Left lobe of liver (tissue), 2 donors: Measurements from ENCODE around the gene TNIP1. TPM values are rescaled to one million over a fixed set of nuclear protein-coding genes. Genes with fewer than 3 reads are reported as not detected.

Source experiments
- ATAC-seq: fragments of 200-7000 bp; cut with Tn5 transposase; one replicate; pipeline ENCODE4 v1.9.1; 2020; ENCODE audit warnings: mild to moderate bottlenecking, moderate library complexity
- DNase-seq: peaks from one replicate; pipeline ENCODE4 v3.0.0-alpha.2; 2020; ENCODE audit warnings: low spot score
- total RNA-seq: library from RNA; stranded (reverse); gene quantifications from one replicate; pipeline ENCODE4 v1.2.1, GENCODE V29; 2021
- donor health status: DM: no; HTN: no; CAD: no; lungs with moderate emphysema.
- donor health status: DM: no; HTN: yes; CAD: no.

Gene TNIP1
- total RNA-seq, 1 donor from 2014 or later: 74.5 TPM

GRCh38 chr5:151067632-151068432 is 13.0 kb downstream of the TNIP1 start:
- no peak for DNase-seq
- ATAC-seq: no peak

GRCh38 chr5:151066920-151067319 is 13.9 kb downstream of the TNIP1 start:
- DNase-seq (no peak), ATAC-seq (no peak)

DNA sequence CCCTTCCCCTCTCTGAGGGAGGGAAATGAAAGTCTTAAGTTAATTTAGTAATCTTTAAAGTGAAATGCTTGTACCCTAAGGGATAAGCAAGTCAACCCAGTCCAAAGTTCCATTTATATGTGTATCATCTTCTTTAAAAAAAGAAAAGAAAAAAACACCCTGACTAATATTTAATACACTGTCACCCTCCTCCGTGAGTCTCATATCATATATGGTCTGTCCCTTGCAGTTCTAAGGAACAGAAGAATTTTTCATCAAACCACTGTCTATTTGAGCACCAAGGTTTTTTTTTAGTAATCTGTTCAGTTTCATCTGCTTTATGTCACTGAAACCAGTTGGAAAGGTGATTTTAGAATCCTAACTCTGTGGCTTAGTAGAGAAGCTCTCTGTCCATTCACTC is 15.2 kb downstream of the TNIP1 start:
- no peak for ATAC-seq
- DNase-seq: no peak

DNA sequence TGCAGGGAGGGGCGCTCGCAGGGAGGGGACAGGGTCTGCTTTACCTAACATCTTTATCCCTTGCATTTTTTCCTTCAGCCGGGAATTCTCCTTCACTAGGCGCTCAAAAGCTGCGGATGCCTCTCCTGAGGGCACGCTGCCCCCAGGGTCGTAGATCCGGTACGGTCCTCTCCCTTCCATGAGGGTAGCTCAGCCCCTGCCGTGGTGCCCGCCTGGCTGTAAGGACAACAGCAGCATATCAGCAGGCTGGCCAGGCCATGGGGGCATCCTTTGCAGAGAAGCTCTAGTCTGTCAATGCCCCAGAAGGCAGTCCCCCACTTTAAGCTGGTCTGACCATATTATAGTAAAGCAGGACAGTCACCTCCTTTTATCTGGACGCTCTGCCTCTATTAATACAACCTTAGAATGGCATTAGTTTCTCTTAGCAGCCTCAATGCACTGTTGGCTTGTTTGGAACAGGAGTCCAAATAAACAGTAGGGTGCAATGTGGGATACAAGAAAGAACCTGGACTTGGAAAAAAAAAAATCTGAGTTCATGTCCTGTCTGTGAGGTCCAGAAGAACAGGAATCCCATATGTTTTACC is 15.8 kb downstream of the TNIP1 start:
- ATAC-seq (no peak), DNase-seq (no peak)

- DNase-seq (no peak), ATAC-seq (no peak)
Observed at GRCh38 chr5:151063142-151063989, 17.5 kb downstream of the TNIP1 start.

DNA sequence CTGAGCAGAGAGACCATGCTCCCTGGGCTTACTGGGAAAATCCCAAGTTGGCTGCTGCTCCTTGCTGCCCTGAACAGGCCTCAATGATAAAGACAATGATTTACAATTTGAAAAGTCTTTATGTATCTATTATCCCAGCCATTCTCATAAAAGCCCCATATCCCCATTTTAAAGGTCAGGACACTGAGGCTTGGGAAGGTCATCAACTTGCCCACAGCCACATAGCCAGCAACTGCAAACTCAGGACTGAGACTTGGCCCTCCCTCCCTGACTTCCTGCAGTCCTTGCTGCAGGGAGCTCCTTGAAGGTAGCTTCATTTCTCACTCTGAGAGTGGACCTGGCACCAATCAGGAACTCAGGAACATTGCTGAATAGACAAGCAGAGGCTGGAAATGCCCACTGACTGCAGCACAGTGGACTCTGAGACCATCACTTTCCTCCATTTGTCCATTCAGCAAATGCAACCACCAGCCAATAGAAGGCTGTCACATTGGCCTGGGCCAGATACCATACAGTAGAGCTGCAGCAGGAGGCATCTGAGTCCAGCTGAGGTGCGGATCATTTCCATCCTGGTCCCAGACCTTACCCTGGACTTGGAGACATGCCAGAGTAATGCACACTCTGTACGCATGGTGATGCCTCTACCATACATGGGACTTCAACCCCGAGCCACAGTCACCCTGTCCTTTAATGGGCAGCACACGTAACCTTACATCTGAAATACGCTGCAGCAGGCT is 18.3 kb downstream of the TNIP1 start:
- ATAC-seq (no peak), DNase-seq (no peak)

GRCh38 chr5:151060742-151061141 is 20.1 kb downstream of the TNIP1 start:
- ATAC-seq (no peak), DNase-seq (no peak)

GRCh38 chr5:151058891-151059489 is 21.8 kb downstream of the TNIP1 start:
- ATAC-seq (peak; percentile 48), DNase-seq (no peak)

DNA sequence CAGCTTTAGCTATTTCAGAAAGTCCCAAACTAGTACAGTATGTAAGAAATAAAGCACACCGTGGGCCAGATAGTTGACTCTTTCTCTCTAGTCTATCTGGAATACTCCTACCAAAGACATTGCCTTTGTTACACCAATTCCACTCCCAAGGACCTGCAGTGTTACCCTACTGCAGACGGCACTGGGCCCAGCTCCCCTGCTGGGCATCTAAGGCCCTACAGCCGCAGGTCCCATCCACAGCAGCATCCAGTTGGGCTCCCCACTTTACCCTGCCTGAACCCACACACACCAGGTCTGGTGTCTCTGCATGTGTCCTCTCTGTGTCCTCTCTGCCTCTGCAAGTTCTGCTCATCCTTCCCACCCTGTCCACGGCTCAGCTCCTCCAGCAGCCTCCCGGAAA is 22.5 kb downstream of the TNIP1 start:
- no peak for DNase-seq
- ATAC-seq: no peak

- DNase-seq: no peak
- no peak for ATAC-seq
Observed at GRCh38 chr5:151056379-151057325, 24.2 kb downstream of the TNIP1 start.

DNA sequence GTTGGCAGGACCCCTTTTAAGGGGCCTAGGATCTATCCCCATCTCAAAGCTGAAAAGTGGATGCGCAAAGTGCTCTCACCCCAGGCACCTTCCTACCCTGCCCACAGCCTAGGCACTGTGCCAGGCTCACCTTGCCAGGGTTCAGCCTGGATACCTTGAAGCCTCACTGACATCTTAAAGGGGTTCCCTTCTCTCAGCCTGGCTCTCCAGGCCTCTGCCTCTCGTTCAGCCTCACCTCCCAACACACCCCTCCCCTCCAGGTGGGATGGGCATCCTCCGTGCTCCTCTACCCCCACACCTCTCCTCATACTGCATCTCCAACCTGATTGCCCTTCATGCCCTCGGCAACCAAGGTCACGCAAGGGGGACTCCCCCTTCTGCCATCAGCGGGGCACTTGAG is 25.5 kb downstream of the TNIP1 start:
- ATAC-seq: no peak

DNA sequence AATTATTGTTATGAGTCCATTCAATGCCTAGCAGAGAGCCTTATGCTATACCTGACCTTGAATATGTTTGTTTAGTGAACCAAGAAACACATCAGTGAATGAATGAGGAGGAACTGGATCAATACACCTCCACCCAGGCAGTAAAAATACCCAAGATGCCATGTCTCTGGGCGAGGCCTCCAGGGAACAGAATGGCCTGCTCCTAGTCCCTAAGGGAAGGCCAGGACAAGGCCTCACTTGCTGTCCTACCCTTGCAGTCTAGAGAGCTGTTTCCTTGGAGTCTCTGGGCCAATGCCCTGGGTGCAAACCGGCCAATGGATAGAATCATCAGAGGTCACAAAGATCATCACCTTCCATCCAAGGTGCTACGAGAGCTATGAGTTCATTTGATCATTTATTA is 26.1 kb downstream of the TNIP1 start:
- DNase-seq (no peak), ATAC-seq (no peak)

More for the DNA sequence above, 25.5 kb downstream of the TNIP1 start:
- no peak for DNase-seq

DNA sequence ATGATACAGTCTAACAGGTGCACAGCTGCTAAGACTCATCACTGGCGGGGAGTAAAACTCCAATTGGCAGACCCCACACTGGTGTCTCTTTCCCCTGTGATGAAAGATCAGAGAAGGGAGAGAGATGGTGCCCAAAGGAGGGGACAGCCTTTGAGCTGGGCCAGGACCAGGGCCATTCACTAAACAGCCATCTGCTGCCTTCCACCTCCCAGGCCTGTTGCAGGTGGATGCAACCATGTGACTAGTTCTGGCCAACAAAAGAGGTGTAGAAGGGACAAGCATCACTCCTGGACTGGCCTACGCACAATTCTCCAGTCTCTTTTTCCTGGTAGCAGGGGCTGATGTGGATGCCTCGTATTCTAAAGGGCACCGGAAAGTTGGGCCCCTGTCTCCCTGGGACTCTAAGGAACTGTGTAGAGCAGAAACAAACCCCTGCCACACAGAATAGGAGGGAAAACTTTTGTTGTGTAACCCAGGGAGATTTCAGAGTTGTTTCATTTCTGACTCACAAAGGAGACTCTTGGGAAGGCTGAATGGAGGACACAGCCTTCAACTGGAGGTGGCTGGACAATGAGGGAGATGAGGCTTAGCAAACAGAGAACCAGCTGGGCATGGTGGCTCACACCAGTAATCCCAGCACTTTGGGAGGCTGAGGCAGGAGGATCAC is 26.9 kb downstream of the TNIP1 start:
- no peak for ATAC-seq

DNA sequence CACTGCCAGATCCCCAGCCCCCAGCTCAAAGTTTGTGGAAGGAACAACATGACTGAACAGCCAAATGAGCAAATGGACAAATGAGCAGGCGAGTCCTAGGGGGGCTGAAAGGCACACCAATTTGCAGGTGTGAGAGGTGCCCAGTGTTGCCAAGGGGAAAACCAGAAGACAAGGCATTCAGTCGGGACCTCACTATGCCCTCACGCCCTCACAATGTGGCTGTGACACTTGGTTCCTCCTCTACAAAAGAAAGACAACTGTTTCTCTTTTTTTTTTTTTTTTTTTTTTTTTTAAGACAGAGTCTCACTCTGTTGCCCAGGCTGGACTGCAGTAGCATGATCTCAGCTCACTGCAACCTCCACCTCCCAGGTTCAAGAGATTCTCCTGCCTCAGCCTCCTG is 28.0 kb downstream of the TNIP1 start:
- no peak for ATAC-seq
- DNase-seq: no peak

More for the DNA sequence above, 26.9 kb downstream of the TNIP1 start:
- DNase-seq: no peak

- ATAC-seq: peak; percentile 8
Observed at GRCh38 chr5:151051931-151052608, 28.8 kb downstream of the TNIP1 start.

DNA sequence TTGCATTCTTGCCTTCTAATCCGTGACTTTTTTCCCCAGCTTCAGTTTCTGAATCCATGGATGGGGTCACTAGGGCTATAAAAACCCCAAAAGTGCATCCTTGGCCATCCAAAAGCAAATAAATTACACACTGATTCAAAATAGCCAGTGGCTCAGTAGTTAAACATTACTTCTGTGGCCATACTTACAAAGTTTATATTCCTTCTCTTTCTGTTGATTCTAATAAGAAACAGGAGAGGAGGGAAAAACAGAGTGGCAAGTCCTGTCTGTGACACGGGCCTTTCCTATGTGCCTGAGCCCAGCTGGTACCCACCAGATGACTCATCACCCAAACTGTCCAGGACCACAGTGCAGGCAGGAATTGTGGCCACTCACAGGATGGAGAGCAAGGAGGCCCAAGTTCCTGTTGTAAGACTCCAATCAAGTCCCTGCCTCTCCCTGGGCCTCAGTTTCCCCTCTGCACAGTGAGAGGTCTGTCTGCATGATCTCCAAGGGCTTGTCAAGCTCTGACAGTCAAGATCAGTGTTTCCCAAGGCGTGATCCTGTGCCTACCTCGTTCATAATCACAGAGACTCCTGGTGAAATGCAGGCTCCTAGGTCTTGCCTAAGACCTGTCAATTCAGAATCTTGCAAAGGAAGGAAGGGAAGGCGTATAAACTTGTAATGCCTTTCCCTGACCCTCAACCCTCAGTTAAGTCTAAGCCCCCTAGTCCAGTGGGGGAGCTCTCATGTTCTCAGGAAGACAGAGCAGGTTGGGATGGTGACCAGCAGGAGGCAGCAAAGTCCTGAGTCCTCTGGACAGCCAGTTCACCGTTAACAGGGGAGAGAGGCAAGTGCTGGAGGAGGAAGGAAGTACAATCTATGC is 29.5 kb downstream of the TNIP1 start:
- peak; percentile 85 for ATAC-seq
- peak; percentile 77 for DNase-seq

More at GRCh38 chr5:151051931-151052608, 28.8 kb downstream of the TNIP1 start:
- DNase-seq: no peak

- DNase-seq (no peak), ATAC-seq (peak; percentile 70)
Observed at GRCh38 chr5:151048526-151048925, 32.3 kb downstream of the TNIP1 start.
